Measurements from ENCODE around the gene PKN3. TPM values are rescaled to one million over a fixed set of nuclear protein-coding genes. Genes with fewer than 3 reads are reported as not detected.
A peak's percentile ranks its signal among the peaks of the same experiment; 100 is the strongest.

The PKN3 gene
- 5.2 to 6.6 TPM (median 5.9 TPM) in 3 replicates for total RNA-seq

GRCh38 chr9:128702445-128702948, at the start of gene PKN3:
Gene PKN3 (plus strand): TSS chr9:128702503. CDS start chr9:128702916, 413 bp downstream.
- TF ChIP-seq, protein P1, sequence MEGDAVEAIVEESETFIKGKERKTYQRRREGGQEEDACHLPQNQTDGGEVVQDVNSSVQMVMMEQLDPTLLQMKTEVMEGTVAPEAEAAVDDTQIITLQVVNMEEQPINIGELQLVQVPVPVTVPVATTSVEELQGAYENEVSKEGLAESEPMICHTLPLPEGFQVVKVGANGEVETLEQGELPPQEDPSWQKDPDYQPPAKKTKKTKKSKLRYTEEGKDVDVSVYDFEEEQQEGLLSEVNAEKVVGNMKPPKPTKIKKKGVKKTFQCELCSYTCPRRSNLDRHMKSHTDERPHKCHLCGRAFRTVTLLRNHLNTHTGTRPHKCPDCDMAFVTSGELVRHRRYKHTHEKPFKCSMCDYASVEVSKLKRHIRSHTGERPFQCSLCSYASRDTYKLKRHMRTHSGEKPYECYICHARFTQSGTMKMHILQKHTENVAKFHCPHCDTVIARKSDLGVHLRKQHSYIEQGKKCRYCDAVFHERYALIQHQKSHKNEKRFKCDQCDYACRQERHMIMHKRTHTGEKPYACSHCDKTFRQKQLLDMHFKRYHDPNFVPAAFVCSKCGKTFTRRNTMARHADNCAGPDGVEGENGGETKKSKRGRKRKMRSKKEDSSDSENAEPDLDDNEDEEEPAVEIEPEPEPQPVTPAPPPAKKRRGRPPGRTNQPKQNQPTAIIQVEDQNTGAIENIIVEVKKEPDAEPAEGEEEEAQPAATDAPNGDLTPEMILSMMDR (IDR thresholded peaks at IDR 0.05; ENCODE audit: unreplicated experiment), result peak; percentile 94
- H3K27me3 Mint-ChIP-seq (ENCODE audit: low read depth), result no peaks in the 10 kb centered on the region
- peaks cover 5% of the 10 kb centered on the region for H3K4me1 Mint-ChIP-seq
- H3K36me3 Mint-ChIP-seq, result no peaks in the 10 kb centered on the region
- no peaks in the 10 kb centered on the region for H3K9me3 Mint-ChIP-seq
- H3K4me3 Mint-ChIP-seq, result peak within 1 kb of the TSS; percentile 78
- peak within 1 kb of the TSS; percentile 69 for H3K27ac Mint-ChIP-seq
- DNase-seq (ENCODE audit: low spot score in 2 of 2, unreplicated experiment in 2 of 2), result peak; percentile 85 to 96

GRCh38 chr9:128653908-128654307, 48.4 kb upstream of the PKN3 start:
- TF ChIP-seq, protein P1 (IDR thresholded peaks at IDR 0.05; ENCODE audit: unreplicated experiment), result no peak
- Mint-ChIP-seq H3K4me1 (peaks cover 4% of the 10 kb centered on the region), H3K9me3 (no peaks in the 10 kb centered on the region), H3K27ac (no peak overlapping the region), H3K36me3 (peaks cover 2% of the 10 kb centered on the region), H3K4me3 (peak overlapping the region; percentile 4), H3K27me3 (ENCODE audit: low read depth) (no peaks in the 10 kb centered on the region)
- no peak for DNase-seq (ENCODE audit: low spot score in 2 of 2, unreplicated experiment in 2 of 2)

GRCh38 chr9:128654481-128654880, 47.8 kb upstream of the PKN3 start:
- H3K9me3 Mint-ChIP-seq, result no peaks in the 10 kb centered on the region
- H3K36me3 Mint-ChIP-seq, result peaks cover 2% of the 10 kb centered on the region
- TF ChIP-seq, protein P1 (IDR thresholded peaks at IDR 0.05; ENCODE audit: unreplicated experiment), result no peak
- H3K27ac Mint-ChIP-seq, result peak overlapping the region; percentile 57
- no peak for DNase-seq (ENCODE audit: low spot score in 2 of 2, unreplicated experiment in 2 of 2)
- H3K4me1 Mint-ChIP-seq, result peaks cover 4% of the 10 kb centered on the region
- H3K27me3 Mint-ChIP-seq (ENCODE audit: low read depth), result no peaks in the 10 kb centered on the region
- peak overlapping the region; percentile 48 for H3K4me3 Mint-ChIP-seq

- no peaks in the 10 kb centered on the region for H3K27me3 Mint-ChIP-seq (ENCODE audit: low read depth)
- DNase-seq (ENCODE audit: low spot score in 2 of 2, unreplicated experiment in 2 of 2), result peak; percentile 92 to 94
- peaks cover 2% of the 10 kb centered on the region for H3K36me3 Mint-ChIP-seq
- TF ChIP-seq, protein P1 (IDR thresholded peaks at IDR 0.05; ENCODE audit: unreplicated experiment), result no peak
- H3K27ac Mint-ChIP-seq, result peak within 1 kb of the TSS; percentile 100
- H3K9me3 Mint-ChIP-seq, result no peaks in the 10 kb centered on the region
- H3K4me1 Mint-ChIP-seq, result peaks cover 4% of the 10 kb centered on the region
- H3K4me3 Mint-ChIP-seq, result peak within 1 kb of the TSS; percentile 89
Measured at GRCh38 chr9:128656416-128657343, 45.6 kb upstream of the PKN3 start, which contains the start of gene DYNC2I2. Gene DYNC2I2 (minus strand): TSS chr9:128656847. CDS start chr9:128656726, 121 bp downstream.

DNA sequence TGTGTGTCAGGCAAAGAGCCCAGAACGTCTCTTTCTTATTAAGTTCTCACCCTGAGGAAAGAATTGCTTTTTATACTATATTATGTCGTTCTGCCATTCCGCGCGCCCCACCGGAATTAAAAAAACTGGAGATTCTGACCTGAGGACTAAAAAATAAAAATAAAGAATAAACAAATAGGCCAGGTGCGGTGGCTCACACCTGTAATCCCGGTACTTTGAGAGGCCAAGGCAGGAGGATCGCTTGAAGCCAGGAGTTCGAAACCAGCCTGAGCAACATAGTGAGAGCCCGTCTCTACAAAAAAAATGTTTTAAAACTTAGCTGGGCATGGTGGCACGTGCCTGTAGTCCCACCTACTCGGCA, 45.0 kb upstream of the PKN3 start:
- Mint-ChIP-seq H3K36me3 (peaks cover 2% of the 10 kb centered on the region), H3K27ac (peak overlapping the region; percentile 100)
- TF ChIP-seq, protein P1 (IDR thresholded peaks at IDR 0.05; ENCODE audit: unreplicated experiment), result no peak

More for the DNA sequence above, 45.0 kb upstream of the PKN3 start:
- peak overlapping the region; percentile 89 for H3K4me3 Mint-ChIP-seq
- H3K27me3 Mint-ChIP-seq (ENCODE audit: low read depth), result no peaks in the 10 kb centered on the region
- H3K4me1 Mint-ChIP-seq, result peaks cover 4% of the 10 kb centered on the region
- DNase-seq (ENCODE audit: low spot score in 2 of 2, unreplicated experiment in 2 of 2), result no peak
- H3K9me3 Mint-ChIP-seq, result no peaks in the 10 kb centered on the region

Data from mesothelial cell of epicardium (in vitro differentiated cells).